Epithelial cell of esophagus (primary cell): ENCODE data around the gene ULK4.

Experiments used
- DNase-seq: peaks from one replicate; pipeline ENCODE4 v3.0.0; 2010; ENCODE audit warnings: low read depth
- H3K4me3 ChIP-seq: 2 replicates; pipeline ENCODE4 v1.5.1; 2011; ENCODE audit warnings: mild to moderate bottlenecking, low read length, control low read depth
- CTCF ChIP-seq: IDR thresholded peaks from 2 replicates; pipeline ENCODE4 v1.5.1; 2011; ENCODE audit warnings: low read depth, mild to moderate bottlenecking, low read length, control low read depth, inconsistent platforms; ENCODE audit not compliant: insufficient read depth; ENCODE audit errors: missing control alignments

The ULK4 gene

GRCh38 chr3:41277790-41278465 lies 684.0 kb downstream of the ULK4 start:
- TF ChIP-seq CTCF: no peak
- H3K4me3 ChIP-seq: no peak overlapping the region
- DNase-seq: no peak

DNA sequence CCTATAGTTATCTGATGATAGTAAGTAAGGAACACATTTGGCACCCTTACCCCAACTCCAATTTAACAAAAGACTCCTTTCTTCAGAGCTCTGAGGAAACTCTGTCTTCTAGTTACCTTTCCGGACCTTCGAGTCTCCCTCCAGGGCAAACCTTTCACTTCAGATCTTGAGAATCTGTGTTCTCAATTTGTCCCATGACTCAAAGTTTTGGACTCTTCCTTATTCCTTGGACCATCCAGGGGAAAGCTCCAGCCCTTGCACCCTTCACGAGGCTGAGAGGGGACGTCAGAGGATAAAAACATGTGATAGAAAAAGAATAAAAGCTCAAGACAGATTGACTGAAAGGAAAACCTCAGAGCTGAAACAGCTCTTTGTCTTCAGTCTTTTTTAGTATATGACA lies 685.7 kb downstream of the ULK4 start:
- DNase-seq: no peak
- TF ChIP-seq CTCF: no peak
- no peak overlapping the region for H3K4me3 ChIP-seq

DNA sequence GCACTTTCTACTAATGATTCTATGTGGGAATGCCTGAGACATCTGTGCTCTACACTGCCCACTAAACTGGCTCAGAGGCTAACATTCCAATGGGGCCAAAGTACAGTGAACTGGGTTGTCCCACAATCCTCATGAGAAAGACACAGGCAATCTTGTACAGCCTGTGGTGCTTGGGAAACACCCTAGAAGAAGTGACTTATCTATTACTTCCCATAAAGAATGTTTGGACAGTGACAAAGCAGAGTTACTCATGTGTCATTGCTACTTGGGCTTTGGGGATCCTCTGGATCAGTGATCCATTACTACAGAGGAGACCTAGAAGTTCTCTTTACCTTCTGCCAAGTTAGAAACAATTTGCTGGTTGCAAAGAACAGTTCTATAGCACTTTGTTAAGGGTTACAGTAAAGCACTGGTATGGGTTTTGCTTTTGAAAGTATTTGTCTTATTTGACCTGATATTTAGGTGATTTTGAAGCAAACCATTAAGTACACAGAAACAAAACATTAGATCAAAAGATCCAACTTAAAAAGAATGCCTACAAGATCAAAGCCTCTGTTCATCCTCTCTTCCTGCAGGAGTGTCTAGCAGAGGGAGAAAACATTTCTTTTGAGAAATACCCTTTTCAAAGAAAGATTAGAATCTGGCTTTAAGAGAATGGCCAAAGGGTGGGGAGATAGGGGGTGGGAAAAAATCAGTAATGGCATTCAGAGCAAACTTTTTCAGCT lies 686.8 kb downstream of the ULK4 start:
- no peak for TF ChIP-seq CTCF
- H3K4me3 ChIP-seq: no peak overlapping the region
- peak; percentile 46 for DNase-seq

GRCh38 chr3:41272667-41273066 lies 689.2 kb downstream of the ULK4 start:
- H3K4me3 ChIP-seq: no peak overlapping the region
- TF ChIP-seq CTCF: no peak
- DNase-seq: no peak

DNA sequence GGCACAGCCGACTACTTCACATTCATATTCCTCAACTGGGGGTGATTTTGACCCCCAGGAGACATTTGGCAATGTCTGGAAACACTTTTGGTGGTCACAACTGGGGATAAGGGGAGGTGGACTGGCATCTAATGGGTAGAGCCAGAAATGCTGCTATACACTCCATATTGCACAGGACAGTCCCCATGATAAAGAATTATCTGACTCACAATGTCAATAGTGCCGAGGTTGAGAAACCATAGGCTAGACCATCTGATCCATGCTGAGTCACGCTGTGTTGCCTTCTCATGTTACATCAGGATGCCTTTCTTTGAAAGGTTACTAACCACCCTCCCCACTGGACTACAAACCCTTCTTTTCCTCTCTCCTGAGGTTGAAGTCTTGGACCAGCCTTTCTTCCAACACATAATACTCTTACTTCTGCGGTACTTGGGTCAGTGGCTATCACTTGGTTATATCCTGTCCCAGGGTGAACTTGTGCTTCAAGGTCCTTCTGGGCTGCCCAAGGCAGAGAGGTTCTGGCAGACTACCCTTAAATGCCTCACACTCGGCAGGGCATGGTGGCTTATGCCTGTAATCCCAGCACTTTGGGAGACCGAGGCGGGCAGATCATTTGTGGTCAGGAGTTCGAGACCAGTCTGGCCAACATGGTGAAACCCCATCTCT lies 693.8 kb downstream of the ULK4 start:
- no peak for TF ChIP-seq CTCF
- DNase-seq: peak; percentile 98
- H3K4me3 ChIP-seq: no peak overlapping the region

GRCh38 chr3:41265823-41266273 lies 696.1 kb downstream of the ULK4 start:
- H3K4me3 ChIP-seq: no peak overlapping the region
- no peak for TF ChIP-seq CTCF
- DNase-seq: no peak
